Spleen (tissue), 11 donors: ENCODE results near the gene ALPK3. TPM values are rescaled to one million over a fixed set of nuclear protein-coding genes. Genes with fewer than 3 reads are reported as not detected.

Experiments used
- DNase-seq: peaks from one replicate; pipeline ENCODE4 v3.0.0-alpha.2; 2020
- H3K27ac ChIP-seq, 8 donors: fragments of 200-600 bp; sonication (generic) in 7 of 8; 1 replicate in 4 of 8; 2 replicates in 4 of 8; pipeline versions ENCODE4 v1.5.0 to v1.8.0; 2016 to 2021; ENCODE audit warnings: inconsistent platforms in 4 of 8, mild to moderate bottlenecking in 4 of 8, moderate library complexity in 1 of 8
- H3K27me3 ChIP-seq, 7 donors: fragments of 200-600 bp; sonication (generic) in 6 of 7; replicated peaks in 1 of 7; 1 replicate in 4 of 7; 2 replicates in 3 of 7; pipeline versions ENCODE4 v1.5.0 to v1.8.0; 2016 to 2021; ENCODE audit warnings: inconsistent platforms in 3 of 7, mild to moderate bottlenecking in 1 of 7
- H3K36me3 ChIP-seq, 6 donors: fragments of 200-600 bp; sonication (generic) in 5 of 6; 1 replicate in 4 of 6; 2 replicates in 2 of 6; pipeline versions ENCODE4 v1.5.0 to v1.8.0; 2016 to 2021; ENCODE audit warnings: inconsistent platforms in 2 of 6
- H3K4me1 ChIP-seq, 6 donors: fragments of 200-600 bp; sonication (generic) in 5 of 6; 1 replicate in 3 of 6; 2 replicates in 3 of 6; pipeline versions ENCODE4 v1.5.0 to v1.8.0; 2016 to 2021; ENCODE audit warnings: inconsistent platforms in 3 of 6
- H3K4me3 ChIP-seq, 8 donors: fragments of 200-600 bp; sonication (generic) in 7 of 8; 1 replicate in 4 of 8; 2 replicates in 4 of 8; pipeline versions ENCODE4 v1.5.0 to v1.8.0; 2016 to 2021; ENCODE audit warnings: inconsistent platforms in 4 of 8, mild to moderate bottlenecking in 4 of 8, moderate library complexity in 2 of 8
- H3K9me3 ChIP-seq, 8 donors: fragments of 200-600 bp; sonication (generic) in 7 of 8; 1 replicate in 4 of 8; 2 replicates in 4 of 8; pipeline versions ENCODE4 v1.5.0 to v1.8.0; 2016 to 2021; ENCODE audit warnings: inconsistent platforms in 4 of 8
- CTCF ChIP-seq, 11 experiments: fragments of 200-600 bp in 7 of 11; fragments of 450-650 bp in 4 of 11; sonication (generic) in 4 of 11; IDR thresholded peaks in 8 of 11; conservative IDR thresholded peaks in 3 of 11; 1 replicate in 7 of 11; 2 replicates in 4 of 11; pipeline versions ENCODE4 v1.4.0 to v1.8.0; 2016 to 2021; ENCODE audit warnings: antibody characterized with exemption in 11 of 11, inconsistent platforms in 4 of 11, mild to moderate bottlenecking in 1 of 11
- POLR2A ChIP-seq, 3 donors: fragments of 450-650 bp; IDR thresholded peaks; one replicate each; pipeline ENCODE4 v1.5.1; 2017; ENCODE audit warnings: antibody characterized with exemption in 3 of 3, mild to moderate bottlenecking in 1 of 3
- POLR2AphosphoS5 ChIP-seq, 3 donors: sonication (generic); formaldehyde crosslinking; IDR thresholded peaks; one replicate each; pipeline ENCODE4 v1.5.1; 2017; ENCODE audit warnings: antibody characterized with exemption in 3 of 3
- WGBS, 5 donors: extraction: QIAGEN DNeasy Blood & Tissue Kit in 3 of 5; methylation state at CpG; one replicate each; pipeline versions ENCODE4 v1.1.5 to v1.1.7; 2013 to 2018; 5-methylcytosine and 5-hydroxymethylcytosine counted together
- intact Hi-C: fragments of 100-400 bp; cut with DNase I; formaldehyde crosslinking; loops from one replicate; pipeline ENCODE4 v1.15.0; 2023; ENCODE audit warnings: low total_unique reads
- polyA plus RNA-seq, 3 donors: library from polyadenylated mRNA; stranded (reverse); fragments of 200-250 nt; gene quantifications; one replicate each; pipeline ENCODE4 v1.2.1, GENCODE V29; 2013
- total RNA-seq, 7 donors: library from RNA; depleted of rRNA in 3 of 7; stranded (reverse); fragments of >200 nt in 3 of 7; fragmentation: NEBNext Ultra II Directional in 4 of 7; extraction: Animal tissue kit (Norgen Biotek cat#: 25700) in 4 of 7; gene quantifications; one replicate each; pipeline versions ENCODE4 v1.1.0 to v1.2.1, GENCODE V29; 2016 to 2021
- donor health status: healthy with polysubstance abuse.
- donor health status: DM: no; HTN: no; CAD: no; lungs with moderate emphysema.
- donor health status: DM: no; HTN: no; CAD: no.
- donor health status: Bipolar disorder and iron deficiency.
- donor health status: healthy.
- donor health status: DM: no; HTN: no; CAD: no.
- donor health status: DM: yes; HTN: yes; CAD: no.

ALPK3 gene
- total and polyA plus RNA-seq, 10 donors, result 0.13 to 1.1 (median 0.73) TPM

- intact Hi-C loops, result no loop called here
- Histone ChIP-seq H3K4me1 (no peaks in the 10 kb centered on the region), H3K4me3 (no peak overlapping the region), H3K27me3 (peaks cover 0 to 6% (median 0%) of the 10 kb centered on the region in 7 donors), H3K9me3 (peaks cover 0 to 23% (median 11%) of the 10 kb centered on the region in 8 donors), H3K27ac (no peak overlapping the region), H3K36me3 (no peaks in the 10 kb centered on the region)
- peak; percentile 1 for DNase-seq
- TF ChIP-seq POLR2AphosphoS5 (IDR thresholded peaks at IDR 0.05) (no peak), CTCF (IDR thresholded peaks at IDR 0.05 in 8 of 11, conservative IDR thresholded peaks at IDR 0.05 in 3 of 11) (no peak), POLR2A (IDR thresholded peaks at IDR 0.05) (no peak)
- 84 to 92% (median 89%) methylated on average over 7 of the region's 7 CpGs for WGBS, 5 donors
These were observed 82.6 kb downstream of the ALPK3 start for GRCh38 chr15:84899750-84900149.

GRCh38 chr15:84901540-84901939 is 84.4 kb downstream of the ALPK3 start:
- Histone ChIP-seq H3K4me1 (no peaks in the 10 kb centered on the region), H3K27ac (no peak overlapping the region), H3K36me3 (no peaks in the 10 kb centered on the region), H3K9me3 (peaks cover 0 to 23% (median 11%) of the 10 kb centered on the region in 8 donors), H3K27me3 (no peaks in the 10 kb centered on the region), H3K4me3 (no peak overlapping the region)
- intact Hi-C loops, result no loop called here
- TF ChIP-seq POLR2A (IDR thresholded peaks at IDR 0.05) (no peak), CTCF (IDR thresholded peaks at IDR 0.05 in 8 of 11, conservative IDR thresholded peaks at IDR 0.05 in 3 of 11) (no peak), POLR2AphosphoS5 (IDR thresholded peaks at IDR 0.05) (no peak)
- no peak for DNase-seq
- WGBS, 5 donors, result 71 to 99% (median 96%) methylated on average over 2 of the region's 2 CpGs

- Histone ChIP-seq H3K4me3 (no peak overlapping the region), H3K27ac (no peak overlapping the region), H3K4me1 (no peaks in the 10 kb centered on the region), H3K9me3 (peaks cover 0 to 23% (median 11%) of the 10 kb centered on the region in 8 donors), H3K36me3 (no peaks in the 10 kb centered on the region), H3K27me3 (no peaks in the 10 kb centered on the region)
- TF ChIP-seq CTCF (IDR thresholded peaks at IDR 0.05 in 8 of 11, conservative IDR thresholded peaks at IDR 0.05 in 3 of 11), result no peak
- no peak for TF ChIP-seq POLR2A (IDR thresholded peaks at IDR 0.05)
- no peak for TF ChIP-seq POLR2AphosphoS5 (IDR thresholded peaks at IDR 0.05)
- DNase-seq, result no peak
- intact Hi-C loops, result no loop called here
- 76 to 95% (median 87%) methylated on average over 2 of the region's 2 CpGs for WGBS, 5 donors
These were observed 86.6 kb downstream of the ALPK3 start for GRCh38 chr15:84903751-84904150.

GRCh38 chr15:84904419-84904818 is 87.3 kb downstream of the ALPK3 start:
- no peak for TF ChIP-seq CTCF (IDR thresholded peaks at IDR 0.05 in 8 of 11, conservative IDR thresholded peaks at IDR 0.05 in 3 of 11)
- no peak for TF ChIP-seq POLR2A (IDR thresholded peaks at IDR 0.05)
- TF ChIP-seq POLR2AphosphoS5 (IDR thresholded peaks at IDR 0.05), result no peak
- Histone ChIP-seq H3K36me3 (no peaks in the 10 kb centered on the region), H3K9me3 (peaks cover 0 to 18% (median 11%) of the 10 kb centered on the region in 8 donors), H3K27me3 (no peaks in the 10 kb centered on the region), H3K4me1 (no peaks in the 10 kb centered on the region), H3K27ac (no peak overlapping the region), H3K4me3 (no peak overlapping the region)
- intact Hi-C loops, result no loop called here
- no peak for DNase-seq
- 57 to 94% (median 85%) methylated on average over 2 of the region's 2 CpGs for WGBS, 5 donors
